Measurements from ENCODE around the gene APMAP. TPM values are rescaled to one million over a fixed set of nuclear protein-coding genes. Genes with fewer than 3 reads are reported as not detected.

APMAP gene
- total RNA-seq, 1 experiment from 2014 or later = 115 TPM

- no peak for DNase-seq (ENCODE audit: low spot score)
Measured at GRCh38 chr20:25024171-25024570, 31.6 kb upstream of the APMAP start.

- no peak for DNase-seq (ENCODE audit: low spot score)
Measured at GRCh38 chr20:25023356-25023755, 30.8 kb upstream of the APMAP start.

GRCh38 chr20:25022680-25023079 is 30.1 kb upstream of the APMAP start:
- no peak for DNase-seq (ENCODE audit: low spot score)

- no peak for DNase-seq (ENCODE audit: low spot score)
Measured at GRCh38 chr20:25021336-25021735, 28.8 kb upstream of the APMAP start.

- no peak for DNase-seq (ENCODE audit: low spot score)
Measured at GRCh38 chr20:25020901-25021301, 28.4 kb upstream of the APMAP start.

- DNase-seq (ENCODE audit: low spot score) = no peak
Measured at GRCh38 chr20:25020345-25020744, 27.8 kb upstream of the APMAP start.

GRCh38 chr20:25019381-25020155 is 27.0 kb upstream of the APMAP start:
- no peak for DNase-seq (ENCODE audit: low spot score)

GRCh38 chr20:25018841-25019240 is 26.3 kb upstream of the APMAP start:
- DNase-seq (ENCODE audit: low spot score) = no peak

GRCh38 chr20:25018425-25018824 is 25.9 kb upstream of the APMAP start:
- no peak for DNase-seq (ENCODE audit: low spot score)

- no peak for DNase-seq (ENCODE audit: low spot score)
Measured at GRCh38 chr20:25017257-25017803, 24.8 kb upstream of the APMAP start.

GRCh38 chr20:25016471-25016870 is 23.9 kb upstream of the APMAP start:
- DNase-seq (ENCODE audit: low spot score) = no peak

- no peak for DNase-seq (ENCODE audit: low spot score)
Measured at GRCh38 chr20:25015986-25016385, 23.4 kb upstream of the APMAP start.

GRCh38 chr20:25014816-25015215 is 22.3 kb upstream of the APMAP start:
- no peak for DNase-seq (ENCODE audit: low spot score)

- no peak for DNase-seq (ENCODE audit: low spot score)
Measured at GRCh38 chr20:25013478-25014380, 21.2 kb upstream of the APMAP start.

GRCh38 chr20:25012616-25013189 is 20.2 kb upstream of the APMAP start:
- no peak for DNase-seq (ENCODE audit: low spot score)

- DNase-seq (ENCODE audit: low spot score) = no peak
Measured at GRCh38 chr20:25011831-25012241, 19.3 kb upstream of the APMAP start.

GRCh38 chr20:25011261-25011660 is 18.7 kb upstream of the APMAP start:
- DNase-seq (ENCODE audit: low spot score) = no peak

- DNase-seq (ENCODE audit: low spot score) = no peak
Measured at GRCh38 chr20:25009218-25010145, 16.9 kb upstream of the APMAP start.

- DNase-seq (ENCODE audit: low spot score) = no peak
Measured at GRCh38 chr20:25008388-25009217, 16.1 kb upstream of the APMAP start.
